Stimulated activated naive B cell treated with anti-CD40 and anti-IgM and Interleukin-4, amounts not matched to agents 10 μg/mL and 1 μg/mL and 100 μg/mL, for 72 hours (primary cell): ENCODE results near the gene ZNF624.
"Not testable (repeated sequence)": the region's sequence is repeated elsewhere in the genome, so short reads cannot be mapped to it uniquely, and the experiment has no call there.

Experiments used
- ATAC-seq, 2 donors: fragments of 150-1000 bp; cut with Tn5 transposase; replicated peaks; 2 replicates each; pipeline ENCODE4 v1.10.0; 2021; ENCODE audit warnings: moderate library complexity in 1 of 2
- DNase-seq: peaks from one replicate; pipeline ENCODE4 v3.0.0; 2021
- H3K27ac Mint-ChIP-seq: one replicate; pipeline ENCODE4 v1.8.0; 2022; ENCODE audit warnings: mild to moderate bottlenecking, mixed read lengths
- H3K27me3 Mint-ChIP-seq, 2 donors: one replicate each; pipeline ENCODE4 v1.8.0; 2022; ENCODE audit warnings: mixed read lengths in 2 of 2
- H3K36me3 Mint-ChIP-seq, 2 donors: one replicate each; pipeline ENCODE4 v1.8.0; 2022; ENCODE audit warnings: mixed read lengths in 2 of 2, mild to moderate bottlenecking in 1 of 2
- H3K4me1 Mint-ChIP-seq, 2 donors: one replicate each; pipeline ENCODE4 v1.8.0; 2022; ENCODE audit warnings: mixed read lengths in 2 of 2, mild to moderate bottlenecking in 1 of 2
- H3K4me3 Mint-ChIP-seq, 2 donors: one replicate each; pipeline ENCODE4 v1.8.0; 2022; ENCODE audit warnings: mild to moderate bottlenecking in 2 of 2, mixed read lengths in 2 of 2, moderate library complexity in 1 of 2
- H3K9me3 Mint-ChIP-seq, 2 donors: one replicate each; pipeline ENCODE4 v1.8.0; 2022; ENCODE audit warnings: mixed read lengths in 2 of 2, mild to moderate bottlenecking in 1 of 2

The ZNF624 gene

DNA sequence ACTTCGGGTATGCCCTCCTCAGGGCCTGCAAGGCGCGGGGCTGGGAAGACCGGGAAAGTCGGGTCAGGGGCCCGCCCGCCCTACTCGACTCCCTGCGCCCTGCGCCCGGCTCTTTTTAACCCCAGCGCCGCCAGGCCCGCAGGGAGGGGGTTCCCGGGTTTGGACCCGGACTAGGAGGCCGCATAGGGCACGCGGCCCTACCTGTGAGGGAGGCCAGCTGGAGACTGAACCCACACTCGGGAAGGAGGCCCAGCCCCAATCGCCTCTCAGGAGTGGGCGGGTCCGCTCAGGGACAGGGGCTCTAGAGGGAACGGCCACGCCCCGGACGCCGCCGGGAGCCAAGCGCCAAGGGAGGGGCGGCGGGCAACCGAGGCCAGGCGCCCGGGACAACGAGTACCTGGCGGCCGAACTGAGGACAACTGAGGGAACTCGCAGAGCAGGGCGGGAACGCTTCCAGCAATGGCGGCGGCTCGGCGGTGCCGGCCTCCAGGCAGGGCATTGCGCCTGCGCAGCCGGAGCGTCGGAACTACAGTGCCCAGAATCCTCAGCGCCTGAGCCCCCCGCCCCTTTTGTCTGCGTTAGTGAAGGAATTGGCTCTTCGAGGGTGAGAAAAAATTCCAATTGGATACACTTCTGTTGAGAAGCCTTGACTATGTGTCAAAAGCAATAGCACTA lies at the start of gene ZNF624:
TSS of gene ZNF624 (minus strand) at position 484 of the 675 bp plus-strand sequence.
- Mint-ChIP-seq H3K27me3 (peaks cover 0 to 15% of the 10 kb centered on the region in 2 donors), H3K4me1 (peaks cover 10 to 21% of the 10 kb centered on the region in 2 donors), H3K36me3 (peaks cover 0 to 3% of the 10 kb centered on the region in 2 donors), H3K27ac (peak within 1 kb of the TSS; percentile 93), H3K9me3 (no peaks in the 10 kb centered on the region), H3K4me3 (peak within 1 kb of the TSS; percentile 93 to 99)
- ATAC-seq = peak; percentile 98
- DNase-seq = peak; percentile 87

DNA sequence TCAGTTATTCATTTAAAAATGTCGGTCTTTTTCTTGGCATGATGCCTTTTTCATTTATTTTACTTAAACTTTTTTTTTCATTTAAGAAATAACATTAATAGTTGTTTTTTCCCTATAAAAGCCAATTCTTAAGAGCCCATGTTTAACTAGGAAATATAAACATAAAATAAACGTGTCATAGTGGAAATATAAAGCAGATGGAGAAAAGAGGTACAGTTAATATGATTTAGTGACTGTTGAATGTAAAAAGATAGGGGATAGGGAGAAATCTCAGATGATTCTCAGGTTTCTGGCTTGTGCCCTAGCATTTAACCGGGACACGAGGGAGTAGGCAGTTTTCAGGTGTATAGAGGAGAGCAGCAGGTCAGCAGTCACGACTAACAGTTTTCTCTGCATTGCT lies 44.0 kb upstream of the ZNF624 start:
- ATAC-seq, H3K27me3 Mint-ChIP-seq, H3K9me3 Mint-ChIP-seq, H3K27ac Mint-ChIP-seq, H3K4me1 Mint-ChIP-seq, DNase-seq, H3K4me3 Mint-ChIP-seq, H3K36me3 Mint-ChIP-seq: not testable (repeated sequence)

DNA sequence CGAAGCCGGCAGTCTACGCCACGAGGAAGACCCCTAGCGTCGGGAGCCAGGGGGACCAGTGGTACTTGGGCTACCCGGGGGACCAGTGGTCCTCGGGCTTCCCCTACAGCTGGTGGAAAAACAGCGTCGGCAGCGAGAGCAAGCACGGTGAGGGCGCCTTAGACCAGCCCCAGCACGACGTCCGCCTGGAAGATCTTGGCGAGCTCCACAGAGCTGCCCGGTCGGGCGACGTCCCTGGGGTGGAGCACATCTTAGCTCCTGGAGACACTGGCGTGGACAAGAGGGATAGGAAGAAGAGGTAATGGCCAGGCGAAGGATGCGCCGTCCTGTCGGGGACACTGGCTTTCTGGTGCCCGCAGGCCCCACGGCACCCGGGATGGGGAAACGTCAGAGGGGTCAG lies 36.8 kb upstream of the ZNF624 start:
- H3K4me3 Mint-ChIP-seq = peak overlapping the region in 1 of 2 donors; percentile 21
- H3K36me3 Mint-ChIP-seq, H3K9me3 Mint-ChIP-seq, H3K27me3 Mint-ChIP-seq, DNase-seq, ATAC-seq, H3K27ac Mint-ChIP-seq, H3K4me1 Mint-ChIP-seq: not testable (repeated sequence)

DNA sequence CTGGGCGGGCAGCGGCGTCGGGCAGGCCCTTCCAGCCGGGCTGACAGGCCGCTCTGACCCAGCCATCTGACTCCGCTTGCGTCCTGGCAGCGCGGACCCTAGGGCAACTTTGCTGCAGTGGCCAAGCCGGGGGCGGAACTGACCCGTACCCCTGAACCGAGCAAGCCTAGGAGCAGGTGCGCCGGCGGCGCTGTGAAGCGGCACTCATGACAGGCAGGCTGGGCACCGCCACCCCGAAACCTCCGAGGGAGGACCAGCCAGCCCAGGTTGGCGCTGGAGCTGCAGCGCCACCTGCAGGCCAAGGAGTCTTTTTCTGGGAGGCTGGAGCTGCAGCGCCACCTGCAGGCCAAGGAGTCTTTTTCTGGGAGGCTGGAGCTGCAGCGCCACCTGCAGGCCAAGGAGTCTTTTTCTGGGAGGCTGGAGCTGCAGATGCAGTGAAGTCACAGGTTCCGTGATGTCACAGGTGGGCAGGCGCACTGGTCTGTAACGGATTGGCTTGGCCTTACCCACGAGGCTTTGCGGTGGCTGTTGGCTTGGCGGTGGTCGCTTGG lies 36.2 kb upstream of the ZNF624 start, which contains the start of gene CCDC144A:
TSS of gene CCDC144A (plus strand) at position 511 of the 551 bp plus-strand sequence. CDS start 160 bp downstream, outside the sequence.
- H3K27me3 Mint-ChIP-seq, H3K4me1 Mint-ChIP-seq, H3K36me3 Mint-ChIP-seq, H3K9me3 Mint-ChIP-seq: not testable (repeated sequence)
- H3K4me3 Mint-ChIP-seq = peak within 1 kb of the TSS in 1 of 2 donors; percentile 21
- ATAC-seq (peak; percentile 50 to 77), DNase-seq (peak; percentile 46)
- H3K27ac Mint-ChIP-seq = peak within 1 kb of the TSS; percentile 14

DNA sequence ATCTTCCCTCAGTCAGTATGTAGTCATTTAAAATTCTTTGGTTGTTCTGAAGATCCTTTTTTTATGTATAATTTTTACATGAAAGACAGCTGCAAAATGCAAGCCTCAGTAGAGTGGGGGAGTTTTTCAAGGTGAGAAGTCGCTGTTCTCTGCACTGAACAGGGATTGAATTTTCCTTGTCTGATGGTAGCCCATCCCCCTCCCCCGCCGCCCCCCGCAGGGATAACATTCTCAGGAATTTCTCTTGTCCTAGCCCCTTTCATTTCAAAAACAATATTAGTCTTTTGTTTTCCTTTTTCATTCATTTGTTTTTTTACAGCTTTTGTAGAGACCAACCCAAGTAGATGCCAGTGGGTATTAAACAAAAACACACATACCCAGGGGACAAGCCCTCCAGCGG lies 33.5 kb upstream of the ZNF624 start:
- DNase-seq, H3K27ac Mint-ChIP-seq, H3K4me1 Mint-ChIP-seq, ATAC-seq, H3K4me3 Mint-ChIP-seq, H3K36me3 Mint-ChIP-seq, H3K9me3 Mint-ChIP-seq: not testable (repeated sequence)
- H3K27me3 Mint-ChIP-seq = peaks cover 18 to 28% of the 10 kb centered on the region in 2 donors

DNA sequence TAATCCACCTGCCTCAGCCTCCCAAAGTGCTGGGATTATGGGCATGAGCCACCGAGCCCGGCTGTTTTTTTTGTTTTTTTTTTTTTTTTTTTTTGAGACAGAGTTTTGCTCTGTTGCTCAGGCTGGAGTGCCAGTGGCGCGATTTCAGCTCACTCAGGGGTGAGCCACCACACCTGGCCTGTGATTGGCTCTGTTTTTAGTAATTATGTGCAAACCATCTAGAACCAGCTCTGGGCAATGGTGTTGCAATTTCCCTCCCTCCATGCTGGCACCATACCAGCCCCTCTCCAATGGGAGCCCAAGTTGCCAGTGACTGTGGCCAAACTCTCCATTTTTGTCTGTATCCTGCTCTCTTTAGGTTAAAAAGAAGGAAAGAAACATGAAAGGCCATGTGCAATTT lies 32.4 kb upstream of the ZNF624 start:
- not testable (repeated sequence) for H3K36me3 Mint-ChIP-seq, H3K27ac Mint-ChIP-seq, H3K4me1 Mint-ChIP-seq, ATAC-seq, H3K4me3 Mint-ChIP-seq, H3K9me3 Mint-ChIP-seq, DNase-seq
- peaks cover 22 to 35% of the 10 kb centered on the region in 2 donors for H3K27me3 Mint-ChIP-seq

DNA sequence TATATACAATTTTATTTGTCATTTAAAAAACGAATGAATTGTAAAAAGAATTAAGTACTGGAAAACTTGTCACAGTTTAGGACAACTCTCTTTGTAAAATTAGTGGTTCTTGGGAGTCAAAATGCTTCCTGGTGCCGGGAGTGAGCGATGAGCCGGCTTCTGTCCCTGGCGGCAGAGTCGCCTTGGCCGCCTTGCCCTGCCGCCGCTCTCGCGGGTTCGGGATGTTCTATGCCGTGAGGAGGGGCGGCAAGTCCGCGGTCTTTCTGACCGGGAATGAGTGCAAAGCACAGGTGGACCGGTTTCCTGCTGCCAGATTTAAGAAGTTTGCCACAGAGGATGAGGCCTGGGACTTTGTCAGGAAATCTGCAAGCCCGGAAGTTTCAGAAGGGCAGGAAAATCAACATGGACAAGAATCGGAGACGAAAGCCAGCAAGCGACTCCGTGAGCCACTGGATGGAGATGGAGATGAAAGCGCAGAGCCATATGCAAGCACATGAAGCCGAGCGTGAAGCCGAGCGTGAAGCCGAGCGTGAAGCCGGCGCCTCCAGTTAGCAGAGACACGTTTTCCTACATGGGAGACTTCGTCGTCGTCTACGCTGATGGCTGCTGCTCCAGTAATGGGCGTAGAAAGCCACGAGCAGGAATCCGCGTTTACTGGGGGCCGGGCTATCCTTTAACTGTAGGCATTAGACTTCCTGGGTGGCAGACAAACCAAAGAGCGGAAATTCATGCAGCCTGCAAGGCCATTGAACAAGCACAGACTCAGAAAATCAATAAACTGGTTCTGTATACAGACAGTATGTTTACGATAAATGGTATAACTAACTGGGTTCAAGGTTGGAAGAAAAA lies 29.9 kb upstream of the ZNF624 start:
- peak overlapping the region in 1 of 2 donors; percentile 27 for H3K4me3 Mint-ChIP-seq
- not testable (repeated sequence) for ATAC-seq, H3K27ac Mint-ChIP-seq, DNase-seq, H3K36me3 Mint-ChIP-seq, H3K9me3 Mint-ChIP-seq, H3K4me1 Mint-ChIP-seq
- peaks cover 27 to 40% of the 10 kb centered on the region in 2 donors for H3K27me3 Mint-ChIP-seq

DNA sequence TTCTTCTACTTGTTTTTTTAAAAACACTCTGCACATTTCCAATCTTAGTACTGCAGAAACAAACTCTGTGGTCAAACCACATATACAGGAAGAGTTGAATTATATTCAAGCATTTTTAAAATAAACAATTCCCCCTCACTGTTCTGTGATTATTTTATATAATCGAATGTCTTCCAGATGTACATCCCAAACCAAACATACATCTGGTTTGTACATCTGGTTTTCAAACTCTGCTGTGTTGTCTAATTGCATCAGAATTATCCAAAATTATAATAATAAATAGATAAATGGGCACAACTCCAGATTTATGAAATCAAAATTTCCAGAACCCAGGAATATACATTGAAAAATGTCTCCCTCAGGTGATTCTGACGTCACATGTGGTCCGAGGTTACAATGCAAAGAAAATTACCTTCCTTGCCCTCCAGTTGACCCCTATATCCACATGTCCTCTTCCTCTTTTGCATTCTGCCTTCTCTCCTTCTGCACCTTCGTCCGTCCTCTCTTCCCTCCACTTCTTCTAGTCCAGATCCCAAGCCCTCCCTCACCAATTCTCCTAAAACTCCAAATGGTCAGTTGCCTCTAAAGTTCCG lies 23.1 kb upstream of the ZNF624 start:
- Mint-ChIP-seq H3K4me3 (no peak overlapping the region), H3K27ac (no peak overlapping the region), H3K27me3 (peaks cover 10 to 32% of the 10 kb centered on the region in 2 donors), H3K36me3 (no peaks in the 10 kb centered on the region), H3K9me3 (no peaks in the 10 kb centered on the region), H3K4me1 (no peaks in the 10 kb centered on the region)
- no peak for ATAC-seq
- no peak for DNase-seq

DNA sequence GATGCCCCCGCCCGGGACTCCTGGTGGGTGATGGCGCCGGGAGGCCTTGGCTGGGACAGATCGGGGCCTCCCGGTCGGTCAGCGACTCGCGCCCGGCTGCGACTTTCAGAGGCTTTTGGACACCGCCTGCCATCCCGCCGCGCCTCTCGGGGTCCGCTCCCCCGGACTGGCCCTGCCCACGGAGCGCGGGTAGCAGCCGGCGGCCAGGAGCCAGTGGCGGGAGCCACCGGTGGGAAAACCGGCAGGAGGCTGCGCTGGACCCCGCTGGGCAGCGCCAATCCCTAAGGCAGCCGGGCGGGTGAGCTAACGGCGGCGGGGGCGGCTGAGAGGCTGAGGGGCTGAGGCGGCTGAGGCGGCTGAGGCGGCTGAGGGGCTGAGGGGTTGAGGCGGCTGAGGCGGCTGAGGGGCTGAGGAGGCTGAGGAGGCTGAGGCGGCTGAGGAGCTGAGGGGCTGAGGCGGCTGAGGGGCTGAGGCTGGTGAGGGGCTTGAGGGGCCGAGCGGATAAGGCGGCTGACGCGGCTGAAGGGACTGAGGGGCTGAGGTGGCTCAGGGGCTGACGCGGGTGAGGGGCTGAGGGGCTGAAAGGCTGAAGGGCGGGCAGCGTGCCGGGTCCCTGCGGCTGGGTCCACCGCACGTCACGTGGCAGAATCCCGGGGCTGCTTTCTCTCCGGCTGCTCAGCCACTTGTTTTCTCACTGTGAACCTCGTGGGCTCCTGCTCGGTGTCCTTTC lies 13.4 kb upstream of the ZNF624 start:
- DNase-seq, H3K27ac Mint-ChIP-seq, H3K9me3 Mint-ChIP-seq, H3K36me3 Mint-ChIP-seq: not testable (repeated sequence)
- ATAC-seq = peak; percentile 39 to 47
- peak overlapping the region; percentile 79 to 80 for H3K4me3 Mint-ChIP-seq
- H3K27me3 Mint-ChIP-seq = peaks cover 20 to 43% of the 10 kb centered on the region in 2 donors
- peaks cover 3 to 15% of the 10 kb centered on the region in 2 donors for H3K4me1 Mint-ChIP-seq

DNA sequence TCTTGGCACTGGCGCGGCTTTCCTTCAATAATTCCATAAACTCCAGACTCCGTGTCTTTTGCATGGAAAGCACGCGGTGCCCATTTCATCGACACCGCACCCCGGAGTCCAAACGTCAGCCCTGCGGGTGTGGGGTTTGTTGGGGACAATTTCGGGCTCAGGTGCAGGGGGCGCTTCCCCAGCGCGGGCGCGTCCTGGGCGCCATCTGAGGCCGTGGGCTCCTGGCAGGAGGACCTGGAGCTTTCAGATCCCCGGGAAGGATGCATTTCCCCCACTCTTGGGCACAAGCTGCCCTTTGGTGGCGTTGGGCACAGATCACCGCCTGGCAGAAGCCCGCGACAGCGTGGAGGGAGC lies 12.9 kb upstream of the ZNF624 start:
- H3K36me3 Mint-ChIP-seq, DNase-seq, H3K9me3 Mint-ChIP-seq, ATAC-seq, H3K27ac Mint-ChIP-seq: not testable (repeated sequence)
- H3K4me3 Mint-ChIP-seq = peak overlapping the region; percentile 79 to 80
- H3K4me1 Mint-ChIP-seq = peaks cover 3 to 15% of the 10 kb centered on the region in 2 donors
- H3K27me3 Mint-ChIP-seq = peaks cover 20 to 46% of the 10 kb centered on the region in 2 donors

DNA sequence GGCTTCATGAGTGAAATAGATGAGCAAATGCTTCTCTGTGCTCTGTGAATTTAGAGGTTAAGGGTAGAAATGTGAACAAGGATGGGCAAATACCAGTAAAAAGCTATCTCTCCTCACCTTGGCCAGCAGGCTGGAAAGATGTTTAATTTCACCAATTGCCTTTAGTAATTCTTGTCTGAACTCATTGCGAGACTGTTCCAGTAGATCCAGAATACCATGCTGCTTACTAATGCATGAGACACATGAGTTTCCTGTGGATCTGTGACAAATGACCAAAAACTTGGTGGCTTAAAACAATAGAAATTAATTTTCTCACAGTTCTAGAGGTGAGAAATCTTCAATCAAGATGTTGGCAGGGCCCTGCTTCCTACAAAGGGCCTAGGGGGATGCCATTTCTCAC lies 9.3 kb upstream of the ZNF624 start:
- Mint-ChIP-seq H3K36me3 (no peaks in the 10 kb centered on the region), H3K4me1 (peaks cover 3 to 15% of the 10 kb centered on the region in 2 donors), H3K27ac (no peak overlapping the region), H3K4me3 (no peak overlapping the region), H3K9me3 (peaks cover 0 to 3% of the 10 kb centered on the region in 2 donors), H3K27me3 (peaks cover 38 to 62% of the 10 kb centered on the region in 2 donors)
- DNase-seq = no peak
- no peak for ATAC-seq

DNA sequence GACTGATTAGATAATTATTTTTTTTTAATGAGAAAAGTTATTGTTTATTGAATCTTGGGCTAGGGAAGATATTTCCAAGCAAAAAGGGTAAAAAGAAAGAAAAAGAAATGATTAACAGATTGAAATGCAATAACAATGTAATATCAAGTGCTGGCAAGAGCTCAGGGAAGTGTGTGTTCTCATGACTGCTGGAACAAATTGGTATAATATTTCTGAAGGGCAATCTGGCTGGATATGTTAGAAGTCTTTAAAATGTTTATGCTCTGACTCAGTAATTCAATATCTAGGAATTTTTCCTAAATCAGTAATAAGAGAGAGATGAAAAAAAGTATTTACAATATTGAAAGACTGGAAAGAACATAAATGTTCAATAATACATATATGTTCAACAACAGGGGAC lies 7.6 kb upstream of the ZNF624 start:
- H3K4me3 Mint-ChIP-seq = no peak overlapping the region
- H3K27me3 Mint-ChIP-seq = peaks cover 32 to 64% of the 10 kb centered on the region in 2 donors
- peaks cover 1 to 5% of the 10 kb centered on the region in 2 donors for H3K4me1 Mint-ChIP-seq
- no peak overlapping the region for H3K27ac Mint-ChIP-seq
- H3K36me3 Mint-ChIP-seq = no peaks in the 10 kb centered on the region
- peaks cover 0 to 3% of the 10 kb centered on the region in 2 donors for H3K9me3 Mint-ChIP-seq
- no peak for DNase-seq
- no peak for ATAC-seq

DNA sequence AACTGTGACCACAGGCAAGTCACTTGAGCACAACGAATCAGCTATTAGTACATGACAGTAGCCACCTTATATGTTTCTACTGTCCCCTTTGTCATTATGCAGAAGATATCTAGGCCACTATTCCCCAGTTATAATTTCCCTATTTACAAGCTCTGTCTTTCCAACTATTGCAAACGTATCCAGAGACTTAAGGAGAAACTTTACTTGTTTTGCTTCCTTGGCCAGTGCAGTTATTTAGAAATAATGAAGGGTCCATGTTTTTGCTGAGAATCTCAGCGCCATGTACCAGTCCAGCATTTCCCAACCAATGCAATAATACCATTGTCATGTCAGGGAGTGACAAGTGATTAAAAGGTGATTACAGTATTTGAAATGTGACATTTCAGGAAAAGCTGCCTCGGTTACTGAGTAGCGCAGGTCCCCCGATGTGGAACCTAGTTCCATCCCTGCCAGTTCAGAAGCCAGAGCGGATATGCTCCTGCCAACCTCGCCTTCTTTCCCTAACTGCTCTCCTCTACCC lies 743 bp downstream of the ZNF624 start:
- H3K9me3 Mint-ChIP-seq = no peaks in the 10 kb centered on the region
- H3K36me3 Mint-ChIP-seq = peaks cover 0 to 3% of the 10 kb centered on the region in 2 donors
- peaks cover 10 to 21% of the 10 kb centered on the region in 2 donors for H3K4me1 Mint-ChIP-seq
- DNase-seq = no peak
- no peak for ATAC-seq
- H3K27me3 Mint-ChIP-seq = peaks cover 0 to 9% of the 10 kb centered on the region in 2 donors
- peak overlapping the region; percentile 93 to 99 for H3K4me3 Mint-ChIP-seq
- peak overlapping the region; percentile 93 for H3K27ac Mint-ChIP-seq
